SJSA1 (cell line): ENCODE data around the gene ZNF770. TPM values are rescaled to one million over a fixed set of nuclear protein-coding genes. Genes with fewer than 3 reads are reported as not detected.

ENCODE experiments used
- DNase-seq, 2 experiments: peaks; one replicate each; pipeline ENCODE4 v3.0.0-alpha.2; 2015 to 2020; ENCODE audit warnings: low spot score in 2 of 2, low read depth in 1 of 2
- H3K27ac ChIP-seq: fragments of 250-450 bp; sonication (Bioruptor Pico); 2 replicates; pipeline ENCODE4 v1.5.1; 2020; ENCODE audit warnings: mild to moderate bottlenecking, moderate library complexity
- H3K27me3 ChIP-seq: fragments of 250-450 bp; sonication (Bioruptor Pico); replicated peaks from 2 replicates; pipeline ENCODE4 v1.5.1; 2020; ENCODE audit warnings: mild to moderate bottlenecking, moderate library complexity
- H3K36me3 ChIP-seq: fragments of 250-450 bp; sonication (Bioruptor Pico); 2 replicates; pipeline ENCODE4 v1.5.1; 2020; ENCODE audit warnings: mild to moderate bottlenecking
- H3K4me1 ChIP-seq: fragments of 250-450 bp; sonication (Bioruptor Pico); replicated peaks from 2 replicates; pipeline ENCODE4 v1.6.1; 2021; ENCODE audit warnings: mild to moderate bottlenecking
- H3K4me3 ChIP-seq: fragments of 250-450 bp; sonication (Bioruptor Pico); 2 replicates; pipeline ENCODE4 v1.5.1; 2020; ENCODE audit warnings: mild to moderate bottlenecking
- H3K9me3 ChIP-seq: fragments of 250-450 bp; sonication (Bioruptor Pico); replicated peaks from 2 replicates; pipeline ENCODE4 v1.5.1; 2020; ENCODE audit warnings: mild to moderate bottlenecking
- total RNA-seq: library from RNA; depleted of rRNA; stranded (reverse); fragments of >200 nt; shearing (Covaris generic); gene quantifications from 2 replicates; pipeline ENCODE4 v1.2.3, GENCODE V29; 2014; rRNA removed

ZNF770 gene
- 11.9 and 22.0 TPM in 2 replicates for total RNA-seq

GRCh38 chr15:34988027-34988902, at the start of gene ZNF770:
TSS of gene ZNF770 (minus strand) at chr15:34988287. CDS start at chr15:34983434, 4,853 bp downstream.
- Histone ChIP-seq H3K27ac (peak within 1 kb of the TSS; percentile 84), H3K36me3 (peaks cover 32% of the 10 kb centered on the region), H3K4me3 (peak within 1 kb of the TSS; percentile 78), H3K4me1 (peaks cover 17% of the 10 kb centered on the region), H3K9me3 (no peaks in the 10 kb centered on the region), H3K27me3 (no peaks in the 10 kb centered on the region)
- DNase-seq: peak; percentile 75 to 83

GRCh38 chr15:35028235-35028984, 40.3 kb upstream of the ZNF770 start:
- Histone ChIP-seq H3K36me3 (no peaks in the 10 kb centered on the region), H3K4me1 (no peaks in the 10 kb centered on the region), H3K27ac (no peak overlapping the region), H3K27me3 (no peaks in the 10 kb centered on the region; the same call in 1 of the 2 replicates), H3K4me3 (no peak overlapping the region), H3K9me3 (no peaks in the 10 kb centered on the region)
- no peak for DNase-seq

- Histone ChIP-seq H3K36me3 (no peaks in the 10 kb centered on the region), H3K4me1 (no peaks in the 10 kb centered on the region), H3K27ac (no peak overlapping the region), H3K27me3 (no peaks in the 10 kb centered on the region), H3K4me3 (no peak overlapping the region), H3K9me3 (no peaks in the 10 kb centered on the region)
- no peak for DNase-seq
Observed at GRCh38 chr15:35023804-35024203, 35.7 kb upstream of the ZNF770 start.

- Histone ChIP-seq H3K9me3 (no peaks in the 10 kb centered on the region), H3K4me3 (no peak overlapping the region), H3K27me3 (no peaks in the 10 kb centered on the region), H3K4me1 (no peaks in the 10 kb centered on the region), H3K27ac (no peak overlapping the region), H3K36me3 (no peaks in the 10 kb centered on the region)
- DNase-seq: no peak
Observed at GRCh38 chr15:35020974-35021373, 32.9 kb upstream of the ZNF770 start.

- no peak for DNase-seq
Observed at GRCh38 chr15:35019404-35020327, 31.6 kb upstream of the ZNF770 start.

GRCh38 chr15:35014241-35014640, 26.2 kb upstream of the ZNF770 start:
- Histone ChIP-seq H3K9me3 (no peaks in the 10 kb centered on the region), H3K36me3 (no peaks in the 10 kb centered on the region), H3K27ac (no peak overlapping the region), H3K4me3 (no peak overlapping the region), H3K27me3 (no peaks in the 10 kb centered on the region), H3K4me1 (no peaks in the 10 kb centered on the region)
- DNase-seq: no peak

More at GRCh38 chr15:35019404-35020327, 31.6 kb upstream of the ZNF770 start:
- Histone ChIP-seq H3K36me3 (no peaks in the 10 kb centered on the region), H3K27ac (no peak overlapping the region), H3K4me1 (no peaks in the 10 kb centered on the region), H3K4me3 (no peak overlapping the region), H3K9me3 (no peaks in the 10 kb centered on the region), H3K27me3 (no peaks in the 10 kb centered on the region)

- Histone ChIP-seq H3K9me3 (no peaks in the 10 kb centered on the region), H3K36me3 (no peaks in the 10 kb centered on the region), H3K4me3 (no peak overlapping the region), H3K4me1 (no peaks in the 10 kb centered on the region), H3K27ac (no peak overlapping the region), H3K27me3 (no peaks in the 10 kb centered on the region)
- DNase-seq: no peak
Observed at GRCh38 chr15:35013370-35013769, 25.3 kb upstream of the ZNF770 start.

- H3K9me3 ChIP-seq: no peaks in the 10 kb centered on the region
- no peak for DNase-seq
Observed at GRCh38 chr15:35007397-35007796, 19.3 kb upstream of the ZNF770 start.

GRCh38 chr15:35005933-35006332, 17.8 kb upstream of the ZNF770 start:
- Histone ChIP-seq H3K4me1 (no peaks in the 10 kb centered on the region), H3K9me3 (no peaks in the 10 kb centered on the region), H3K4me3 (no peak overlapping the region), H3K36me3 (no peaks in the 10 kb centered on the region), H3K27ac (no peak overlapping the region), H3K27me3 (no peaks in the 10 kb centered on the region)
- no peak for DNase-seq

More at GRCh38 chr15:35007397-35007796, 19.3 kb upstream of the ZNF770 start:
- H3K4me3 ChIP-seq: no peak overlapping the region
- no peaks in the 10 kb centered on the region for H3K27me3 ChIP-seq
- no peaks in the 10 kb centered on the region for H3K36me3 ChIP-seq
- no peak overlapping the region for H3K27ac ChIP-seq
- no peaks in the 10 kb centered on the region for H3K4me1 ChIP-seq

GRCh38 chr15:35003928-35004327, 15.8 kb upstream of the ZNF770 start:
- Histone ChIP-seq H3K27me3 (no peaks in the 10 kb centered on the region), H3K9me3 (no peaks in the 10 kb centered on the region), H3K4me3 (no peak overlapping the region), H3K4me1 (no peaks in the 10 kb centered on the region), H3K27ac (no peak overlapping the region), H3K36me3 (no peaks in the 10 kb centered on the region)
- DNase-seq: no peak

- H3K4me3 ChIP-seq: no peak overlapping the region
- H3K27me3 ChIP-seq: no peaks in the 10 kb centered on the region
- H3K36me3 ChIP-seq: no peaks in the 10 kb centered on the region
- no peaks in the 10 kb centered on the region for H3K9me3 ChIP-seq
- no peaks in the 10 kb centered on the region for H3K4me1 ChIP-seq
- DNase-seq: no peak
- no peak overlapping the region for H3K27ac ChIP-seq
Observed at GRCh38 chr15:35000511-35000910, 12.4 kb upstream of the ZNF770 start.

GRCh38 chr15:34999906-35000305, 11.8 kb upstream of the ZNF770 start:
- H3K9me3 ChIP-seq: no peaks in the 10 kb centered on the region
- no peak for DNase-seq
- no peaks in the 10 kb centered on the region for H3K4me1 ChIP-seq
- H3K27ac ChIP-seq: no peak overlapping the region
- no peaks in the 10 kb centered on the region for H3K27me3 ChIP-seq
- no peak overlapping the region for H3K4me3 ChIP-seq
- no peaks in the 10 kb centered on the region for H3K36me3 ChIP-seq

GRCh38 chr15:34994925-34995324, 6.8 kb upstream of the ZNF770 start:
- Histone ChIP-seq H3K36me3 (no peaks in the 10 kb centered on the region), H3K4me3 (no peak overlapping the region), H3K27ac (no peak overlapping the region), H3K9me3 (no peaks in the 10 kb centered on the region), H3K4me1 (peaks cover 8% of the 10 kb centered on the region), H3K27me3 (no peaks in the 10 kb centered on the region)
- DNase-seq: no peak
